Neural cell (in vitro differentiated cells): Measurements from ENCODE around the gene MED27. TPM values are rescaled to one million over a fixed set of nuclear protein-coding genes. Genes with fewer than 3 reads are reported as not detected.

Experiments used
- H2AFZ ChIP-seq: fragments of 200-600, 300-800 bp; sonication (generic), shearing (Covaris generic); 2 replicates; pipeline ENCODE4 v1.6.0; 2014; ENCODE audit warnings: low read depth, mild to moderate bottlenecking, antibody characterized with exemption, low read length, moderate library complexity
- H3F3A ChIP-seq: fragments of 200-600 bp; shearing (Covaris generic); 2 replicates; pipeline ENCODE4 v1.6.1; 2016; ENCODE audit warnings: mild to moderate bottlenecking, moderate library complexity, mixed read lengths, antibody characterized with exemption, low read length; ENCODE audit not compliant: insufficient read depth, poor library complexity, severe bottlenecking
- H3K27ac ChIP-seq: fragments of 200-600, 300-800 bp; sonication (generic), shearing (Covaris generic); 2 replicates; pipeline ENCODE4 v1.5.1; 2014; ENCODE audit warnings: mild to moderate bottlenecking, low read length, moderate library complexity
- H3K27me3 ChIP-seq: fragments of 300-800, 200-600 bp; sonication (generic), shearing (Covaris generic); 2 replicates; pipeline ENCODE4 v1.6.0; 2014; ENCODE audit warnings: mild to moderate bottlenecking, low read depth, low read length, moderate library complexity; ENCODE audit not compliant: insufficient read depth
- H3K36me3 ChIP-seq: fragments of 300-800, 200-600 bp; sonication (generic), shearing (Covaris generic); 2 replicates; pipeline ENCODE4 v1.5.1; 2014; ENCODE audit warnings: mild to moderate bottlenecking, antibody characterized with exemption, low read length, moderate library complexity; ENCODE audit not compliant: insufficient read depth
- H3K4me2 ChIP-seq: fragments of 300-800, 200-600 bp; sonication (generic), shearing (Covaris generic); 2 replicates; pipeline ENCODE4 v1.6.0; 2014; ENCODE audit warnings: mild to moderate bottlenecking, low read length
- H3K4me3 ChIP-seq: fragments of 300-800, 200-600 bp; sonication (generic), shearing (Covaris generic); 2 replicates; pipeline ENCODE4 v1.5.1; 2014; ENCODE audit warnings: mild to moderate bottlenecking, low read length, moderate library complexity
- H3K79me2 ChIP-seq: fragments of 200-600 bp; shearing (Covaris generic); replicated peaks from 2 replicates; pipeline ENCODE4 v1.6.0; 2014; ENCODE audit warnings: mild to moderate bottlenecking, low read length, moderate library complexity; ENCODE audit not compliant: insufficient read depth
- H3K9ac ChIP-seq: fragments of 300-800, 200-600 bp; sonication (generic), shearing (Covaris generic); 2 replicates; pipeline ENCODE4 v1.6.1; 2016; ENCODE audit warnings: mild to moderate bottlenecking, low read length, mixed read lengths
- H3K9me2 ChIP-seq: fragments of 200-600 bp; shearing (Covaris generic); 2 replicates; pipeline ENCODE4 v1.6.1; 2016; ENCODE audit warnings: mild to moderate bottlenecking, low read length, mixed read lengths; ENCODE audit not compliant: insufficient read depth
- H3K9me3 ChIP-seq: fragments of 200-600, 300-800 bp; sonication (generic), shearing (Covaris generic); 2 replicates; pipeline ENCODE4 v1.6.1; 2016; ENCODE audit warnings: mild to moderate bottlenecking, mixed run types, low read length, moderate library complexity, mixed read lengths
- H4K20me1 ChIP-seq: fragments of 200-600 bp; shearing (Covaris generic); 2 replicates; pipeline ENCODE4 v1.6.1; 2016; ENCODE audit warnings: mild to moderate bottlenecking, mixed run types; ENCODE audit not compliant: insufficient read depth
- EP300 ChIP-seq: fragments of 450-650 bp; conservative IDR thresholded peaks from 2 replicates; pipeline ENCODE4 v1.6.1; 2014; ENCODE audit warnings: antibody characterized with exemption, mild to moderate bottlenecking, moderate library complexity; ENCODE audit not compliant: poor library complexity, severe bottlenecking
- EZH2 ChIP-seq: fragments of 200-600, 300-800 bp; shearing (Covaris generic), sonication (generic); IDR thresholded peaks from 2 replicates; pipeline ENCODE4 v1.6.1; 2014; ENCODE audit warnings: antibody characterized with exemption, low read length, borderline replicate concordance, mild to moderate bottlenecking; ENCODE audit not compliant: insufficient read depth, poor library complexity, severe bottlenecking
- MXI1 ChIP-seq: fragments of 450-650 bp; conservative IDR thresholded peaks from 2 replicates; pipeline ENCODE4 v1.6.1; 2014; ENCODE audit warnings: antibody characterized with exemption, mild to moderate bottlenecking; ENCODE audit not compliant: poor library complexity, severe bottlenecking
- POLR2AphosphoS5 ChIP-seq: IDR thresholded peaks from 2 replicates; pipeline ENCODE4 v1.6.1; 2012
- RAD21 ChIP-seq: fragments of 450-650 bp; conservative IDR thresholded peaks from 2 replicates; pipeline ENCODE4 v1.6.1; 2014; ENCODE audit warnings: antibody characterized with exemption, mild to moderate bottlenecking, moderate library complexity
- SMC3 ChIP-seq: fragments of 450-650 bp; conservative IDR thresholded peaks from 2 replicates; pipeline ENCODE4 v1.6.1; 2014; ENCODE audit warnings: antibody characterized with exemption, mild to moderate bottlenecking, moderate library complexity; ENCODE audit not compliant: poor library complexity
- TAF1 ChIP-seq: IDR thresholded peaks from 2 replicates; pipeline ENCODE4 v1.6.1; 2012; ENCODE audit warnings: low read depth
- polyA plus RNA-seq: library from polyadenylated mRNA; depleted of rRNA; stranded (reverse); fragments of >200 nt; gene quantifications from 2 replicates; pipeline ENCODE4 v1.2.3, GENCODE V29; 2014
- TF ChIP-seq, protein P1 (sequence below): fragments of 450-650 bp; IDR thresholded peaks from 2 replicates; pipeline ENCODE4 v1.5.1; 2014; ENCODE audit warnings: antibody characterized with exemption, mild to moderate bottlenecking, moderate library complexity; ENCODE audit not compliant: poor library complexity, severe bottlenecking
- TF ChIP-seq, protein P2 (sequence below): IDR thresholded peaks from 2 replicates; pipeline ENCODE4 v1.6.1; 2012; ENCODE audit warnings: borderline replicate concordance

MED27 gene
- polyA plus RNA-seq, 1 donor from 2014 or later: 7.5 TPM

DNA sequence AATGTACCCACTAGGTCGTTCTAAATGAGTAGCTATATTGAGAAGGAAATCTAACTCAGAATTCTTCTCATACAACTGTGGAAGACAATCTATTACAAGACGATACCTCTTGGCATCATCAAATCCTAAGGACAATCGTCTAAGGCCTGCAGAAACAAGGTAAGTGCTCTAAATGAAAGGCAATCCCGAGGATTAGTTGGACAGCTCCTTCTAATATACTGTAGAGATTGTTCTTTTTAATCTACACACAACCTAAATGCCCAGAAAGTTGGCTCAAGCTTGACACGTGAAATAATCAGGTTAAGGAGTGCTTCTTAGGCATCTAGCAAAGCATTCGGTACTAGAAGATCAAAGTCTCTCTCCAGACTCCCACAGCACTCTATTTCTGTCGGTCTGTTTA lies 55.1 kb downstream of the MED27 start:
- H3K36me3 ChIP-seq: no peaks in the 10 kb centered on the region
- TF ChIP-seq, protein P1, sequence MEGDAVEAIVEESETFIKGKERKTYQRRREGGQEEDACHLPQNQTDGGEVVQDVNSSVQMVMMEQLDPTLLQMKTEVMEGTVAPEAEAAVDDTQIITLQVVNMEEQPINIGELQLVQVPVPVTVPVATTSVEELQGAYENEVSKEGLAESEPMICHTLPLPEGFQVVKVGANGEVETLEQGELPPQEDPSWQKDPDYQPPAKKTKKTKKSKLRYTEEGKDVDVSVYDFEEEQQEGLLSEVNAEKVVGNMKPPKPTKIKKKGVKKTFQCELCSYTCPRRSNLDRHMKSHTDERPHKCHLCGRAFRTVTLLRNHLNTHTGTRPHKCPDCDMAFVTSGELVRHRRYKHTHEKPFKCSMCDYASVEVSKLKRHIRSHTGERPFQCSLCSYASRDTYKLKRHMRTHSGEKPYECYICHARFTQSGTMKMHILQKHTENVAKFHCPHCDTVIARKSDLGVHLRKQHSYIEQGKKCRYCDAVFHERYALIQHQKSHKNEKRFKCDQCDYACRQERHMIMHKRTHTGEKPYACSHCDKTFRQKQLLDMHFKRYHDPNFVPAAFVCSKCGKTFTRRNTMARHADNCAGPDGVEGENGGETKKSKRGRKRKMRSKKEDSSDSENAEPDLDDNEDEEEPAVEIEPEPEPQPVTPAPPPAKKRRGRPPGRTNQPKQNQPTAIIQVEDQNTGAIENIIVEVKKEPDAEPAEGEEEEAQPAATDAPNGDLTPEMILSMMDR: no peak
- TF ChIP-seq EZH2: no peak
- TF ChIP-seq TAF1: no peak
- no peak for TF ChIP-seq MXI1
- no peak for TF ChIP-seq EP300
- TF ChIP-seq RAD21: no peak
- no peak for TF ChIP-seq POLR2AphosphoS5
- no peak for TF ChIP-seq SMC3
- TF ChIP-seq, protein P2, sequence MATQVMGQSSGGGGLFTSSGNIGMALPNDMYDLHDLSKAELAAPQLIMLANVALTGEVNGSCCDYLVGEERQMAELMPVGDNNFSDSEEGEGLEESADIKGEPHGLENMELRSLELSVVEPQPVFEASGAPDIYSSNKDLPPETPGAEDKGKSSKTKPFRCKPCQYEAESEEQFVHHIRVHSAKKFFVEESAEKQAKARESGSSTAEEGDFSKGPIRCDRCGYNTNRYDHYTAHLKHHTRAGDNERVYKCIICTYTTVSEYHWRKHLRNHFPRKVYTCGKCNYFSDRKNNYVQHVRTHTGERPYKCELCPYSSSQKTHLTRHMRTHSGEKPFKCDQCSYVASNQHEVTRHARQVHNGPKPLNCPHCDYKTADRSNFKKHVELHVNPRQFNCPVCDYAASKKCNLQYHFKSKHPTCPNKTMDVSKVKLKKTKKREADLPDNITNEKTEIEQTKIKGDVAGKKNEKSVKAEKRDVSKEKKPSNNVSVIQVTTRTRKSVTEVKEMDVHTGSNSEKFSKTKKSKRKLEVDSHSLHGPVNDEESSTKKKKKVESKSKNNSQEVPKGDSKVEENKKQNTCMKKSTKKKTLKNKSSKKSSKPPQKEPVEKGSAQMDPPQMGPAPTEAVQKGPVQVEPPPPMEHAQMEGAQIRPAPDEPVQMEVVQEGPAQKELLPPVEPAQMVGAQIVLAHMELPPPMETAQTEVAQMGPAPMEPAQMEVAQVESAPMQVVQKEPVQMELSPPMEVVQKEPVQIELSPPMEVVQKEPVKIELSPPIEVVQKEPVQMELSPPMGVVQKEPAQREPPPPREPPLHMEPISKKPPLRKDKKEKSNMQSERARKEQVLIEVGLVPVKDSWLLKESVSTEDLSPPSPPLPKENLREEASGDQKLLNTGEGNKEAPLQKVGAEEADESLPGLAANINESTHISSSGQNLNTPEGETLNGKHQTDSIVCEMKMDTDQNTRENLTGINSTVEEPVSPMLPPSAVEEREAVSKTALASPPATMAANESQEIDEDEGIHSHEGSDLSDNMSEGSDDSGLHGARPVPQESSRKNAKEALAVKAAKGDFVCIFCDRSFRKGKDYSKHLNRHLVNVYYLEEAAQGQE: no peak
- no peak overlapping the region for H3K9ac ChIP-seq
- no peak overlapping the region for H3K27ac ChIP-seq
- H3K27me3 ChIP-seq: no peaks in the 10 kb centered on the region
- H3K4me3 ChIP-seq: no peak overlapping the region
- H3K9me3 ChIP-seq: no peaks in the 10 kb centered on the region
- no peak overlapping the region for H2AFZ ChIP-seq
- no peaks in the 10 kb centered on the region for H4K20me1 ChIP-seq
- H3K9me2 ChIP-seq: no peaks in the 10 kb centered on the region
- H3F3A ChIP-seq: no peaks in the 10 kb centered on the region
- H3K4me2 ChIP-seq: no peak overlapping the region
- H3K79me2 ChIP-seq: no peaks in the 10 kb centered on the region

DNA sequence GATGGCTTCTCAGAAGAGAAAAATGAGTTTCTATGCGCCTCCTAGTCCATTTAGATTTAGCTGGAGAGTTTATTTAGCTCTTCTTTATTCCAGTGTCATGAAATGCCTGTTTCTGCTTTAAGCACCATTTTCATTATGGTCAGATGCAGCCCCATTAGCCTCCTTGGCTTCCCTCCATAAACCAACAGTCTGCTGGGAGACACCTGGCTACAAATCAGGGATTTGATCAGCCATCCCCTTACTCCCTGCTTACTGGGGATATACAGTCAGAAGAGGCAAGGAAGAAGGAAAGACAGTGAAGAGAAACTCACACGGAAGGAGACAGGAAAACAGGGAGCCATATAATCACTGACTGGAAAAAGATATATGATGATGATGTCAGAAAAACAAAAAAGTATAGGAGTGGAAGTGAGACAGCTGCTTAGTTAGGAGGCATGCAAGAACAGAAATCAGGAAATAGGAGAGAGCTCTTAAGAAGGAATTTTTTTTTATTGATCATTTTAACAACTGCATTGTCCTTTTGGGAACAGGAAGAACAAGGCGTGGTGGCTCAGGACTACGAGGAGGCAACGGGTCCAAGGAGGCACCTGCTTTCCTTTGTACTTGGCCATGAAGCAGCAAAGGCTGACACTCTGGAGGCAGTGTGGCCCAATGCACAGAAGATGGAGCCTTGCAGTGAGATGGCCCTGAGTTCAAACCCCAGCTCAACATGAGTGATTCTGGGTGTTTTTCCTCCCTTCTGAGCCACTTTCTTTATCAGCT lies 56.1 kb downstream of the MED27 start:
- H3K27ac ChIP-seq: no peak overlapping the region
- no peaks in the 10 kb centered on the region for H3K27me3 ChIP-seq
- H2AFZ ChIP-seq: no peak overlapping the region
- no peaks in the 10 kb centered on the region for H3K9me2 ChIP-seq
- H4K20me1 ChIP-seq: no peaks in the 10 kb centered on the region
- no peak overlapping the region for H3K4me3 ChIP-seq
- H3K36me3 ChIP-seq: no peaks in the 10 kb centered on the region
- no peak overlapping the region for H3K9ac ChIP-seq
- no peak for TF ChIP-seq SMC3
- TF ChIP-seq, protein P1: no peak
- no peak for TF ChIP-seq EZH2
- H3F3A ChIP-seq: no peaks in the 10 kb centered on the region
- H3K79me2 ChIP-seq: peaks cover 2% of the 10 kb centered on the region
- no peak overlapping the region for H3K4me2 ChIP-seq
- no peaks in the 10 kb centered on the region for H3K9me3 ChIP-seq
